ENCODE results near the gene EPC2.

EPC2 gene

DNA sequence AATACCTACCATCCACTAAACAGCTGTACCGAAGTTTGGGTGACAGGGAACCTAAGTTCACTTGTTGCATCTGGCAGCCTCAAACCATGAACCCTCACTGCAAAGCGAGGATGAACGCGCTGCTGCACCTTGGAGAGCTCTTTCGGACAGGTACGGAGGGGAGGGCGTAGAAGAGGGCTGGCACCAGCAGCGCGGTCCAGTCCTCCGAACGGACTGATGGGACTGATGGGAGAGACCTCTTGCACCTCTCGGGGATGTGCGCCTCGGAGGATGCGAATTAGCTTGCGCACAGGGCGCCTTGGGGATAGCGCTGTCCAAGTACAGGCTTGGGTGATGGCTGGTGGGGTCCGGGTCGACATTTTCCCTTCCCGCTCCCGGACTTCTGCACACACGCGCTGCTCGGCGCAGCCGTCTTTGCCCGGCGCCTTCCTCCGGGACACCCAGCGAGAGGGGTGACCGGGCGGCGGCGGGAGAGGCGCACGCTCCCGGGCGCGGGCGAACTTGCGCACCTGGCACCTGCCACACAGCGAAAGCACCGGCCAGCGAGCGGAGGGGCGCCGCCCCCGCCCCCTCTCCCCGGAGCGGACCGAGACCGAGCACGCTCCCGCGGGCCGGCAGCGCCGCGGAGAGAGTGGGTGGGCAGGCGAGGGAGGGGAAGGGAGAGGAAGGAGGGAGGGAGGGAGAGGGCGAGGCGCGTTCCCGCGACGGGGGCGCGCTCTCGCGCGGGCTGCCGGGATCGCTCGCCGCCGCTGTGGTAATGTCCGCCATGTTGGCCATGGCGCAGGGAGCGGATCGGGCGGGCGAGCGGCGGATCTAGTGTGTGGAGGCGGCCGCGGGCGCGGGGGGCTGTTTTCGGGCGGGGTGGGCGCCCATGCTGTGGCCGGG, at the start of gene EPC2 (continued):
- TF ChIP-seq KLF9 (tag by site-specific recombination; IDR thresholded peaks at IDR 0.05; ENCODE audit: low read depth) (peak; percentile 65; the same call in 1 of the 2 replicates), YY1 (tag by site-specific recombination; IDR thresholded peaks at IDR 0.05) (0 out of 2 replicates have a peak, but pooled peaks have one; percentile 53), YY2 (tag by site-specific recombination; IDR thresholded peaks at IDR 0.05) (peak; percentile 85), HOXD13 (CRISPR knock-in tag; IDR thresholded peaks at IDR 0.05; ENCODE audit: borderline replicate concordance) (no peak), WT1 (tag by site-specific recombination; IDR thresholded peaks at IDR 0.05) (peak; percentile 14; the same call in 1 of the 2 replicates), ZNF529 (tag by site-specific recombination; IDR thresholded peaks at IDR 0.05; ENCODE audit: insufficient replicate concordance) (no peak), ZNF660 (tag by site-specific recombination; IDR thresholded peaks at IDR 0.05) (0 out of 2 replicates have a peak, but pooled peaks have one; percentile 35), ZNF501 (tag by site-specific recombination; IDR thresholded peaks at IDR 0.05) (no peak), ZNF10 (tag by site-specific recombination; IDR thresholded peaks at IDR 0.05) (peak; percentile 64), PRDM1 (tag by site-specific recombination; IDR thresholded peaks at IDR 0.05) (peak; percentile 78), SCRT2 (tag by site-specific recombination; IDR thresholded peaks at IDR 0.05) (peak; percentile 97), EGR2 (tag by site-specific recombination; IDR thresholded peaks at IDR 0.05; ENCODE audit: low read depth) (peak; percentile 68), ZBTB8A (tag by site-specific recombination; IDR thresholded peaks at IDR 0.05) (peak; percentile 97), KLF8 (tag by site-specific recombination; IDR thresholded peaks at IDR 0.05) (peak; percentile 69; the same call in 1 of the 2 replicates), TRIM28 (IDR thresholded peaks at IDR 0.05; ENCODE audit: borderline replicate concordance, low read length) (no peak; the same call in 1 of the 2 replicates), ZNF76 (tag by site-specific recombination; IDR thresholded peaks at IDR 0.05; ENCODE audit: borderline replicate concordance, low read depth) (peak; percentile 88), SALL2 (tag by site-specific recombination; IDR thresholded peaks at IDR 0.05; ENCODE audit: borderline replicate concordance) (no peak), GLIS2 (tag by site-specific recombination; IDR thresholded peaks at IDR 0.05) (peak; percentile 12; the same call in 1 of the 2 replicates), GLIS1 (tag by site-specific recombination; IDR thresholded peaks at IDR 0.05) (0 out of 2 replicates have a peak, but pooled peaks have one; percentile 10)
- TF ChIP-seq, protein P1, sequence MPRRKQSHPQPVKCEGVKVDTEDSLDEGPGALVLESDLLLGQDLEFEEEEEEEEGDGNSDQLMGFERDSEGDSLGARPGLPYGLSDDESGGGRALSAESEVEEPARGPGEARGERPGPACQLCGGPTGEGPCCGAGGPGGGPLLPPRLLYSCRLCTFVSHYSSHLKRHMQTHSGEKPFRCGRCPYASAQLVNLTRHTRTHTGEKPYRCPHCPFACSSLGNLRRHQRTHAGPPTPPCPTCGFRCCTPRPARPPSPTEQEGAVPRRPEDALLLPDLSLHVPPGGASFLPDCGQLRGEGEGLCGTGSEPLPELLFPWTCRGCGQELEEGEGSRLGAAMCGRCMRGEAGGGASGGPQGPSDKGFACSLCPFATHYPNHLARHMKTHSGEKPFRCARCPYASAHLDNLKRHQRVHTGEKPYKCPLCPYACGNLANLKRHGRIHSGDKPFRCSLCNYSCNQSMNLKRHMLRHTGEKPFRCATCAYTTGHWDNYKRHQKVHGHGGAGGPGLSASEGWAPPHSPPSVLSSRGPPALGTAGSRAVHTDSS (tag by site-specific recombination; IDR thresholded peaks at IDR 0.05) = peak; percentile 44; the same call in 1 of the 2 replicates
- TF ChIP-seq, protein P2, sequence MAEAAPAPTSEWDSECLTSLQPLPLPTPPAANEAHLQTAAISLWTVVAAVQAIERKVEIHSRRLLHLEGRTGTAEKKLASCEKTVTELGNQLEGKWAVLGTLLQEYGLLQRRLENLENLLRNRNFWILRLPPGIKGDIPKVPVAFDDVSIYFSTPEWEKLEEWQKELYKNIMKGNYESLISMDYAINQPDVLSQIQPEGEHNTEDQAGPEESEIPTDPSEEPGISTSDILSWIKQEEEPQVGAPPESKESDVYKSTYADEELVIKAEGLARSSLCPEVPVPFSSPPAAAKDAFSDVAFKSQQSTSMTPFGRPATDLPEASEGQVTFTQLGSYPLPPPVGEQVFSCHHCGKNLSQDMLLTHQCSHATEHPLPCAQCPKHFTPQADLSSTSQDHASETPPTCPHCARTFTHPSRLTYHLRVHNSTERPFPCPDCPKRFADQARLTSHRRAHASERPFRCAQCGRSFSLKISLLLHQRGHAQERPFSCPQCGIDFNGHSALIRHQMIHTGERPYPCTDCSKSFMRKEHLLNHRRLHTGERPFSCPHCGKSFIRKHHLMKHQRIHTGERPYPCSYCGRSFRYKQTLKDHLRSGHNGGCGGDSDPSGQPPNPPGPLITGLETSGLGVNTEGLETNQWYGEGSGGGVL (tag by site-specific recombination; IDR thresholded peaks at IDR 0.05) = peak; percentile 85
- TF ChIP-seq, protein P3, sequence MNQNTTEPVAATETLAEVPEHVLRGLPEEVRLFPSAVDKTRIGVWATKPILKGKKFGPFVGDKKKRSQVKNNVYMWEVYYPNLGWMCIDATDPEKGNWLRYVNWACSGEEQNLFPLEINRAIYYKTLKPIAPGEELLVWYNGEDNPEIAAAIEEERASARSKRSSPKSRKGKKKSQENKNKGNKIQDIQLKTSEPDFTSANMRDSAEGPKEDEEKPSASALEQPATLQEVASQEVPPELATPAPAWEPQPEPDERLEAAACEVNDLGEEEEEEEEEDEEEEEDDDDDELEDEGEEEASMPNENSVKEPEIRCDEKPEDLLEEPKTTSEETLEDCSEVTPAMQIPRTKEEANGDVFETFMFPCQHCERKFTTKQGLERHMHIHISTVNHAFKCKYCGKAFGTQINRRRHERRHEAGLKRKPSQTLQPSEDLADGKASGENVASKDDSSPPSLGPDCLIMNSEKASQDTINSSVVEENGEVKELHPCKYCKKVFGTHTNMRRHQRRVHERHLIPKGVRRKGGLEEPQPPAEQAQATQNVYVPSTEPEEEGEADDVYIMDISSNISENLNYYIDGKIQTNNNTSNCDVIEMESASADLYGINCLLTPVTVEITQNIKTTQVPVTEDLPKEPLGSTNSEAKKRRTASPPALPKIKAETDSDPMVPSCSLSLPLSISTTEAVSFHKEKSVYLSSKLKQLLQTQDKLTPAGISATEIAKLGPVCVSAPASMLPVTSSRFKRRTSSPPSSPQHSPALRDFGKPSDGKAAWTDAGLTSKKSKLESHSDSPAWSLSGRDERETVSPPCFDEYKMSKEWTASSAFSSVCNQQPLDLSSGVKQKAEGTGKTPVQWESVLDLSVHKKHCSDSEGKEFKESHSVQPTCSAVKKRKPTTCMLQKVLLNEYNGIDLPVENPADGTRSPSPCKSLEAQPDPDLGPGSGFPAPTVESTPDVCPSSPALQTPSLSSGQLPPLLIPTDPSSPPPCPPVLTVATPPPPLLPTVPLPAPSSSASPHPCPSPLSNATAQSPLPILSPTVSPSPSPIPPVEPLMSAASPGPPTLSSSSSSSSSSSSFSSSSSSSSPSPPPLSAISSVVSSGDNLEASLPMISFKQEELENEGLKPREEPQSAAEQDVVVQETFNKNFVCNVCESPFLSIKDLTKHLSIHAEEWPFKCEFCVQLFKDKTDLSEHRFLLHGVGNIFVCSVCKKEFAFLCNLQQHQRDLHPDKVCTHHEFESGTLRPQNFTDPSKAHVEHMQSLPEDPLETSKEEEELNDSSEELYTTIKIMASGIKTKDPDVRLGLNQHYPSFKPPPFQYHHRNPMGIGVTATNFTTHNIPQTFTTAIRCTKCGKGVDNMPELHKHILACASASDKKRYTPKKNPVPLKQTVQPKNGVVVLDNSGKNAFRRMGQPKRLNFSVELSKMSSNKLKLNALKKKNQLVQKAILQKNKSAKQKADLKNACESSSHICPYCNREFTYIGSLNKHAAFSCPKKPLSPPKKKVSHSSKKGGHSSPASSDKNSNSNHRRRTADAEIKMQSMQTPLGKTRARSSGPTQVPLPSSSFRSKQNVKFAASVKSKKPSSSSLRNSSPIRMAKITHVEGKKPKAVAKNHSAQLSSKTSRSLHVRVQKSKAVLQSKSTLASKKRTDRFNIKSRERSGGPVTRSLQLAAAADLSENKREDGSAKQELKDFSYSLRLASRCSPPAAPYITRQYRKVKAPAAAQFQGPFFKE (tag by site-specific recombination; IDR thresholded peaks at IDR 0.05; ENCODE audit: borderline replicate concordance) = no peak
- TF ChIP-seq, protein P4, sequence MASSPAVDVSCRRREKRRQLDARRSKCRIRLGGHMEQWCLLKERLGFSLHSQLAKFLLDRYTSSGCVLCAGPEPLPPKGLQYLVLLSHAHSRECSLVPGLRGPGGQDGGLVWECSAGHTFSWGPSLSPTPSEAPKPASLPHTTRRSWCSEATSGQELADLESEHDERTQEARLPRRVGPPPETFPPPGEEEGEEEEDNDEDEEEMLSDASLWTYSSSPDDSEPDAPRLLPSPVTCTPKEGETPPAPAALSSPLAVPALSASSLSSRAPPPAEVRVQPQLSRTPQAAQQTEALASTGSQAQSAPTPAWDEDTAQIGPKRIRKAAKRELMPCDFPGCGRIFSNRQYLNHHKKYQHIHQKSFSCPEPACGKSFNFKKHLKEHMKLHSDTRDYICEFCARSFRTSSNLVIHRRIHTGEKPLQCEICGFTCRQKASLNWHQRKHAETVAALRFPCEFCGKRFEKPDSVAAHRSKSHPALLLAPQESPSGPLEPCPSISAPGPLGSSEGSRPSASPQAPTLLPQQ (tag by site-specific recombination; IDR thresholded peaks at IDR 0.05) = peak; percentile 55; the same call in 1 of the 2 replicates
- TF ChIP-seq, protein P5, sequence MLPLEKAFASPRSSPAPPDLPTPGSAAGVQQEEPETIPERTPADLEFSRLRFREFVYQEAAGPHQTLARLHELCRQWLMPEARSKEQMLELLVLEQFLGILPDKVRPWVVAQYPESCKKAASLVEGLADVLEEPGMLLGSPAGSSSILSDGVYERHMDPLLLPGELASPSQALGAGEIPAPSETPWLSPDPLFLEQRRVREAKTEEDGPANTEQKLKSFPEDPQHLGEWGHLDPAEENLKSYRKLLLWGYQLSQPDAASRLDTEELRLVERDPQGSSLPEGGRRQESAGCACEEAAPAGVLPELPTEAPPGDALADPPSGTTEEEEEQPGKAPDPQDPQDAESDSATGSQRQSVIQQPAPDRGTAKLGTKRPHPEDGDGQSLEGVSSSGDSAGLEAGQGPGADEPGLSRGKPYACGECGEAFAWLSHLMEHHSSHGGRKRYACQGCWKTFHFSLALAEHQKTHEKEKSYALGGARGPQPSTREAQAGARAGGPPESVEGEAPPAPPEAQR (tag by site-specific recombination; IDR thresholded peaks at IDR 0.05) = no peak
- TF ChIP-seq, protein P6, sequence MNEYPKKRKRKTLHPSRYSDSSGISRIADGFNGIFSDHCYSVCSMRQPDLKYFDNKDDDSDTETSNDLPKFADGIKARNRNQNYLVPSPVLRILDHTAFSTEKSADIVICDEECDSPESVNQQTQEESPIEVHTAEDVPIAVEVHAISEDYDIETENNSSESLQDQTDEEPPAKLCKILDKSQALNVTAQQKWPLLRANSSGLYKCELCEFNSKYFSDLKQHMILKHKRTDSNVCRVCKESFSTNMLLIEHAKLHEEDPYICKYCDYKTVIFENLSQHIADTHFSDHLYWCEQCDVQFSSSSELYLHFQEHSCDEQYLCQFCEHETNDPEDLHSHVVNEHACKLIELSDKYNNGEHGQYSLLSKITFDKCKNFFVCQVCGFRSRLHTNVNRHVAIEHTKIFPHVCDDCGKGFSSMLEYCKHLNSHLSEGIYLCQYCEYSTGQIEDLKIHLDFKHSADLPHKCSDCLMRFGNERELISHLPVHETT (tag by site-specific recombination; IDR thresholded peaks at IDR 0.05) = no peak

Measured in HEK293 (cell line).